NT2/D1 (cell line): ENCODE results near the gene EPB41L4B.

Experiments
- SUZ12 ChIP-seq: IDR thresholded peaks from 2 replicates; pipeline ENCODE4 v1.6.1; 2011; ENCODE audit not compliant: insufficient read length, insufficient read depth; ENCODE audit errors: extremely low read depth
- ZNF274 ChIP-seq: IDR thresholded peaks from 2 replicates; pipeline ENCODE4 v1.6.1; 2011; ENCODE audit warnings: mild to moderate bottlenecking, low read depth, low read length

DNA sequence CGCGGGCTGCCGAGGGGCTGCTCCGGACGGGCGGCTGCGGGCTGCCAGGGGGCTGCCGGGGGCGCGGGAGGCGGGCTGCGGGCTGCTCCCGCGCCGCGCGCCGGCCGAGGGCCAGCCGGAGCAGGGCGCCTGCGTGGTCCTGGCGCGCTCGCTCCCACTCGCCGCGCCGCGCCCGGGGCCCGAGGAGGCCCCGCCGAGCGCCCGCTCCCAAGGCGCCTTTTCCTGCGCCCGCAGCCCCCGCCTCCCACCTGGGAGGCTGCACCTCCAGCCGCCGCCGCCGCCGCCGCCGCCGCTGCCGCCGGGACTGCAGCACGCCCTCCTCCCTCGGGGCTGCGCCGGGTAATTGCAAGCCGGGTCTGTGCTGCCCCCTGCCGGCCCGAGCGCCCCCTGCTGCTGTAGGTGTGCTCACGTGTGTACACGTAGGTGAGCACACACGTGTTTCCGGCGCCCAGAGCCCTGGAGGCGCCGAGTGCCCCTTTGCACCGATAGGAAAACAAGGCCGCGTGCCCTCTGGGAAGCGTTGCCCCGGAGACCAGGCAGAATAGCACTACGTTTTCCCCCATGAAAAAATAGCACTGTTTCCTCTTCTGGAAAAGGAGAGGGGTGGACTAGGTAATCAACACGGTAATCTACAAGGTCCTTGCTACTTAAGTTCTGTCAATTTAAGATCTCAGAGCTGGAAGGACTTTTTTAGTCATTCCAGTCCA lies at the start of gene EPB41L4B:
- TF ChIP-seq SUZ12 (no peak), ZNF274 (no peak)
